ENCODE results near the gene EIF1AD. TPM values are rescaled to one million over a fixed set of nuclear protein-coding genes. Genes with fewer than 3 reads are reported as not detected.
A peak's percentile ranks its signal among the peaks of the same experiment; 100 is the strongest.

EIF1AD gene
- total and polyA plus RNA-seq, 9 of the 15 experiments (the other 6 are each of a cell fraction or from before 2014, with no cell fraction given) = 50.1 to 98.8 (median 58.7) TPM

- Histone ChIP-seq H2AFZ (ENCODE audit: low read depth, low read length) (peak overlapping the region; percentile 44; the same call in 1 of the 2 replicates), H3K36me3 (ENCODE audit: control insufficient read depth, insufficient read depth, low read length) (peaks cover 20% of the 10 kb centered on the region; the same call in 2 of the 3 replicates), H3K27ac (ENCODE audit: extremely low read depth, low read depth, low read length) (no peak overlapping the region), H3K4me1 (replicated peaks in 1 of 2; ENCODE audit: control insufficient read depth in 2 of 2, insufficient read depth in 2 of 2, low read length in 2 of 2) (peaks cover 30 to 42% of the 10 kb centered on the region in 2 experiments), H3K79me2 (ENCODE audit: control insufficient read depth, insufficient read depth, low read length) (peaks cover 7% of the 10 kb centered on the region; the same call in 1 of the 3 replicates), H4K20me1 (replicated peaks; ENCODE audit: control insufficient read depth, insufficient read depth, low read length) (no peaks in the 10 kb centered on the region), H3K27me3 (ENCODE audit: control insufficient read depth in 2 of 2, insufficient read depth in 2 of 2, low read length in 2 of 2) (no peaks in the 10 kb centered on the region), H3K4me2 (ENCODE audit: insufficient read depth, low read length) (no peak overlapping the region), H3K9me3 (replicated peaks; ENCODE audit: control insufficient read depth, insufficient read depth, low read depth, low read length) (no peaks in the 10 kb centered on the region), H3K4me3 (no peak overlapping the region), H3K9ac (ENCODE audit: insufficient read depth in 1 of 2, low read depth in 2 of 2, low read length in 2 of 2) (no peak overlapping the region), H3K9me1 (ENCODE audit: control insufficient read depth, insufficient read depth, low read length) (no peaks in the 10 kb centered on the region)
- POLR2A ChIA-PET = interaction anchor here (0.7 to 3.3 kb wide), 9 partner anchors 10 to 586 kb away, joined by 3 to 13 read pairs (median 3); partner anchors contain the start of genes CFL1 and NEAT1
- in situ Hi-C loops (cut with MboI) (no loop called here), intact Hi-C loops (cut with micrococcal nuclease) (no loop called here)
- TF ChIP-seq PHF21A (IDR thresholded peaks at IDR 0.05; ENCODE audit: borderline replicate concordance, low read depth) (no peak), MECOM (CRISPR knock-in tag; IDR thresholded peaks at IDR 0.05) (no peak), PBX2 (CRISPR knock-in tag; IDR thresholded peaks at IDR 0.05; ENCODE audit: low read depth) (no peak), PBX2 (tag; conservative IDR thresholded peaks at IDR 0.05; ENCODE audit: low read depth) (no peak), SMARCA4 (IDR thresholded peaks at IDR 0.05) (no peak), TCF7L2 (IDR thresholded peaks at IDR 0.05; ENCODE audit: low read depth, low read length) (no peak), TGIF2 (CRISPR knock-in tag; IDR thresholded peaks at IDR 0.05) (no peak)
- TF ChIP-seq, protein P1, sequence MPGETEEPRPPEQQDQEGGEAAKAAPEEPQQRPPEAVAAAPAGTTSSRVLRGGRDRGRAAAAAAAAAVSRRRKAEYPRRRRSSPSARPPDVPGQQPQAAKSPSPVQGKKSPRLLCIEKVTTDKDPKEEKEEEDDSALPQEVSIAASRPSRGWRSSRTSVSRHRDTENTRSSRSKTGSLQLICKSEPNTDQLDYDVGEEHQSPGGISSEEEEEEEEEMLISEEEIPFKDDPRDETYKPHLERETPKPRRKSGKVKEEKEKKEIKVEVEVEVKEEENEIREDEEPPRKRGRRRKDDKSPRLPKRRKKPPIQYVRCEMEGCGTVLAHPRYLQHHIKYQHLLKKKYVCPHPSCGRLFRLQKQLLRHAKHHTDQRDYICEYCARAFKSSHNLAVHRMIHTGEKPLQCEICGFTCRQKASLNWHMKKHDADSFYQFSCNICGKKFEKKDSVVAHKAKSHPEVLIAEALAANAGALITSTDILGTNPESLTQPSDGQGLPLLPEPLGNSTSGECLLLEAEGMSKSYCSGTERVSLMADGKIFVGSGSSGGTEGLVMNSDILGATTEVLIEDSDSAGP (CRISPR knock-in tag; IDR thresholded peaks at IDR 0.05) = 0 out of 2 replicates have a peak, but pooled peaks have one; percentile 71
- TF ChIP-seq, protein P2, sequence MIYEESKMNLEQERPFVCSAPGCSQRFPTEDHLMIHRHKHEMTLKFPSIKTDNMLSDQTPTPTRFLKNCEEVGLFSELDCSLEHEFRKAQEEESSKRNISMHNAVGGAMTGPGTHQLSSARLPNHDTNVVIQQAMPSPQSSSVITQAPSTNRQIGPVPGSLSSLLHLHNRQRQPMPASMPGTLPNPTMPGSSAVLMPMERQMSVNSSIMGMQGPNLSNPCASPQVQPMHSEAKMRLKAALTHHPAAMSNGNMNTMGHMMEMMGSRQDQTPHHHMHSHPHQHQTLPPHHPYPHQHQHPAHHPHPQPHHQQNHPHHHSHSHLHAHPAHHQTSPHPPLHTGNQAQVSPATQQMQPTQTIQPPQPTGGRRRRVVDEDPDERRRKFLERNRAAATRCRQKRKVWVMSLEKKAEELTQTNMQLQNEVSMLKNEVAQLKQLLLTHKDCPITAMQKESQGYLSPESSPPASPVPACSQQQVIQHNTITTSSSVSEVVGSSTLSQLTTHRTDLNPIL (CRISPR knock-in tag; IDR thresholded peaks at IDR 0.05) = no peak
- TF ChIP-seq, protein P3, sequence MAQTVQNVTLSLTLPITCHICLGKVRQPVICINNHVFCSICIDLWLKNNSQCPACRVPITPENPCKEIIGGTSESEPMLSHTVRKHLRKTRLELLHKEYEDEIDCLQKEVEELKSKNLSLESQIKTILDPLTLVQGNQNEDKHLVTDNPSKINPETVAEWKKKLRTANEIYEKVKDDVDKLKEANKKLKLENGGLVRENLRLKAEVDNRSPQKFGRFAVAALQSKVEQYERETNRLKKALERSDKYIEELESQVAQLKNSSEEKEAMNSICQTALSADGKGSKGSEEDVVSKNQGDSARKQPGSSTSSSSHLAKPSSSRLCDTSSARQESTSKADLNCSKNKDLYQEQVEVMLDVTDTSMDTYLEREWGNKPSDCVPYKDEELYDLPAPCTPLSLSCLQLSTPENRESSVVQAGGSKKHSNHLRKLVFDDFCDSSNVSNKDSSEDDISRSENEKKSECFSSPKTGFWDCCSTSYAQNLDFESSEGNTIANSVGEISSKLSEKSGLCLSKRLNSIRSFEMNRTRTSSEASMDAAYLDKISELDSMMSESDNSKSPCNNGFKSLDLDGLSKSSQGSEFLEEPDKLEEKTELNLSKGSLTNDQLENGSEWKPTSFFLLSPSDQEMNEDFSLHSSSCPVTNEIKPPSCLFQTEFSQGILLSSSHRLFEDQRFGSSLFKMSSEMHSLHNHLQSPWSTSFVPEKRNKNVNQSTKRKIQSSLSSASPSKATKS (CRISPR knock-in tag; IDR thresholded peaks at IDR 0.05) = no peak
- ATAC-seq (no peak), FAIRE-seq (no peak), DNase-seq (ENCODE audit: extremely low read depth in 1 of 4, low spot score in 3 of 4) (no peak)
- CTCF ChIA-PET (ENCODE audit: low intra/inter-chr PET ratio) = no interaction called here
- no TSS peak for BruUV-seq (replicated peaks)
- 47% methylated on average over 10 of the region's 10 CpGs for WGBS (ENCODE audit: insufficient coverage, low coverage, missing lambda C conversion rate)
These were observed 6.6 kb upstream of the EIF1AD start for GRCh38 chr11:66008468-66009101.

Data from K562 (cell line).